GM12873 (cell line): ENCODE data around the gene FOSL2.

Experiments
- TF ChIP-seq, protein P1 (sequence below): IDR thresholded peaks from 2 replicates; pipeline ENCODE4 v1.5.1; 2012; ENCODE audit warnings: low read depth, mild to moderate bottlenecking, moderate library complexity, low read length, control low read depth; ENCODE audit not compliant: insufficient read depth; ENCODE audit errors: missing control alignments

The FOSL2 gene

DNA sequence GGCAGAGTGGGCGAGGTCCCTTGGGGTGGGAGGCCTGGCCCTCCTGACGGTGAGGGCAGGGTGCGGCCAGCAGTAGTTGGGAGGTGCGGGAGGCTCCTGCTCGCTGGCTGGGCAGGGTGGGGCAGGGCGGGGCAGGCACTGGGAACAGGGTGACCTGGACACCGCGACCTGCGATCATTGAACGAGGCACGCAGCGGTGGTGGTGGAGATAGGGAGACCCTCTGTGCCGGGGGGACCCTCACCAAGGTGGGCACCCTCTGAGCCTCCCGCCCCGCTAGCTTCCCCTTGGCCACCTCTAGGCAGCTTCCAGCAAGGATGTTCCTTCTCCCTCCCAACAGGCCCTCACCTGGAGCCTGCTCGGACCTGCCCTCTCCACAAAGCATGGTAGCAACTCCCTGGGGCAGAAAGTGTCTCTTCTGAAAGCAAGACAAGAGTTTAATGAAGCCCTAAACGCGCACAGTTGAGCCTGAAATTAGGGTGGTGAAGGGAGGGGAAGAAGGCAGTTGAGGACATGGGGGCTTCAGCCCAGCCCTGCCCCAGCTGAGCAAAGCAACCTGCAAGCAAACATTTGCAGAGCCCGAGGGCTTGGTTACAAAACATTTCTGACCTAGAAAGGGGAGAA is 15.4 kb upstream of the FOSL2 start:
- TF ChIP-seq, protein P1, sequence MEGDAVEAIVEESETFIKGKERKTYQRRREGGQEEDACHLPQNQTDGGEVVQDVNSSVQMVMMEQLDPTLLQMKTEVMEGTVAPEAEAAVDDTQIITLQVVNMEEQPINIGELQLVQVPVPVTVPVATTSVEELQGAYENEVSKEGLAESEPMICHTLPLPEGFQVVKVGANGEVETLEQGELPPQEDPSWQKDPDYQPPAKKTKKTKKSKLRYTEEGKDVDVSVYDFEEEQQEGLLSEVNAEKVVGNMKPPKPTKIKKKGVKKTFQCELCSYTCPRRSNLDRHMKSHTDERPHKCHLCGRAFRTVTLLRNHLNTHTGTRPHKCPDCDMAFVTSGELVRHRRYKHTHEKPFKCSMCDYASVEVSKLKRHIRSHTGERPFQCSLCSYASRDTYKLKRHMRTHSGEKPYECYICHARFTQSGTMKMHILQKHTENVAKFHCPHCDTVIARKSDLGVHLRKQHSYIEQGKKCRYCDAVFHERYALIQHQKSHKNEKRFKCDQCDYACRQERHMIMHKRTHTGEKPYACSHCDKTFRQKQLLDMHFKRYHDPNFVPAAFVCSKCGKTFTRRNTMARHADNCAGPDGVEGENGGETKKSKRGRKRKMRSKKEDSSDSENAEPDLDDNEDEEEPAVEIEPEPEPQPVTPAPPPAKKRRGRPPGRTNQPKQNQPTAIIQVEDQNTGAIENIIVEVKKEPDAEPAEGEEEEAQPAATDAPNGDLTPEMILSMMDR, result no peak

DNA sequence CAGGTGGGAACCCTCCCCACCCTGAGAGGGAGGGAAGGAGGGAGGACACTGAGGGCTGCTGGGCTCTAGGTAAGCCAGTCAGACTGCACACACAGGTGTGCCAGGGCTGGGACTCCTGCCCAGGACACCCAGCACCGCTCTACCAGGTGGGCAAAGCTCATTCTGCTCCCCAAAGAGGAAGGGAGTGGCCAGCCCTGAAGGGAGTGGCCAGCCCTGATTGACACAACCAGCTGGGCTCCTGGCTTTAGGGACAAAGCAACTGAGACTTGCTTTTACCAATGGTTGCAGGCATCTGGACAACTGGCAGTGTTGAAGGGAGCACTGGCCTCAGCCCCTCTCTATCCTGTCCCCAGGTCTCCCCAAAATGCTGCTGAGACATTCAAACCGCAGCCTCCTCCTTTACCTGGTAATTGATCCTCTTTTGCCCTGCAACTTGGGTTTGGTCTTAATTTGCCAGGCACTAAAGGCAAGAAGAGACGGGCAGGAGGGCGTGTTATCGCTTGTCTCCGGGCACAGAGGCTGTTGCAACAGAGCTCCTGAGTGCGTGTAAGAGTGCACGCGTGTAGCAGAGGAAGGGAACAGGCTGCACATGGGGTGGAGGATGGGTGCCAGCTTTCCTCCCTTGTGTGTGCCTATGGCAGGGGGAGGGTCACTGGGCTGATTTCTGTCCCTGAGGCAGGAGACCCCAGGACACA is 14.5 kb upstream of the FOSL2 start:
- TF ChIP-seq, protein P1, result no peak

DNA sequence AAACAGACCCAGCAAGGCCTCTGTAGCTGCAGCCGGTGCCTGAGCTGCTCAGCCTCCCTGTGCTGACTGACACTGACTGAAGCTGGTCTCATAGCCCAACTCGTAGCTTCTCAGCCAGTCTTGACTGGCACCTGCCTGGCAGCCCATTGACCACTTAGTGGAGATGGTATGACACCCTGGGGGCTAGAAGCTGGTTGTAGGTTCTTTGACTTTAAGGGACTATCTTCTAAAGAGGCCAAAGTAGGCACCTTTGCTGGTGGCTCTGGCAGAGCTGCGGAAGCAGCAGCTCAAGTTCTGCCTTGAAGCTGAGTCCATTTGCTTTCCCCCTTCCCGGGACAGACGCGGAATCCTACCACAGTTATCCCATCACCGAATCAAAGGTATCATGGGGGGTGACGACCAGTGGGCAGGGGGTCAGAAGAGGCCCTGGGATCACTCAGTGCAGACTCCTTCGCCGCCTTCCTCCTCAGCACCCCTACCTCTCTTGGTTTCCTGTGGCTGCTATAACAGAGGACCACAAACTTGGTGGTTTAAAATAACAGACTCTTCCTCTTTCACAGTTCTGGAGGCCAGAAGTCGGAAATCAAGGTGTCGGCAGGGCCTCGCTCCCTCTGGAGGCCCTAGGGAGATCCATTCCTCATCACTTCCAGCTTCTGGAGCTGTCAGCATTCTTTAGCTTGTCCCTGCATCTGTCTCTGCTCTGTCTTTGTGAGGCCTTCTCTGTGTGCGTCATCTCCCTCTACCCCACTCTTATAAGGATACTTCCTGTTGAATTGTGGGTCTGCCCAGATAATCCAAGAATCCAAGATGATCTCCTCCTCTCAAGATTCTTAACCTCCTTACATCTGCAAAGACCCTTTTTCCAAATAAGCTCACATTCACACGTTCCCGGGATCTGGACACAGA is 13.7 kb upstream of the FOSL2 start:
- TF ChIP-seq, protein P1, result no peak

DNA sequence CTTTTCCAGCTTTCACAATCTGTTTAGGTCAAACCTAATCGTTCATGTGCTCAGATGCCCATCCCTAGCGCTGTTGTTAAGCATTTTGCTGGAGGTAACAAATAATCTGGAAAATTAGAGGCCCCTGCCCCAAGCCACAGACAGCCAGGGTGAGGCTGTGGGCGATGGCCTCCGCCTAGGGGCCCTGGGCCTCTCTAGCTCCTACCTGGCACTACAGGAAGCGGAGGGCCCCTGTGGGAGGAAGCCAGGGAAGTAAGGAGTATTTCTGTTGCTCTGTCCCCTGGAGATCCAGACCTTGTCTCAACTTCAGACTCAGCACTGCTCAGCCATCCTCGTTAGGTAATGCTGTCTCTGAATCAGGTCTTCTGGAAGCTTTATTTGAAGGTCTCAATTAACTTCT is 12.4 kb upstream of the FOSL2 start:
- TF ChIP-seq, protein P1, result no peak

DNA sequence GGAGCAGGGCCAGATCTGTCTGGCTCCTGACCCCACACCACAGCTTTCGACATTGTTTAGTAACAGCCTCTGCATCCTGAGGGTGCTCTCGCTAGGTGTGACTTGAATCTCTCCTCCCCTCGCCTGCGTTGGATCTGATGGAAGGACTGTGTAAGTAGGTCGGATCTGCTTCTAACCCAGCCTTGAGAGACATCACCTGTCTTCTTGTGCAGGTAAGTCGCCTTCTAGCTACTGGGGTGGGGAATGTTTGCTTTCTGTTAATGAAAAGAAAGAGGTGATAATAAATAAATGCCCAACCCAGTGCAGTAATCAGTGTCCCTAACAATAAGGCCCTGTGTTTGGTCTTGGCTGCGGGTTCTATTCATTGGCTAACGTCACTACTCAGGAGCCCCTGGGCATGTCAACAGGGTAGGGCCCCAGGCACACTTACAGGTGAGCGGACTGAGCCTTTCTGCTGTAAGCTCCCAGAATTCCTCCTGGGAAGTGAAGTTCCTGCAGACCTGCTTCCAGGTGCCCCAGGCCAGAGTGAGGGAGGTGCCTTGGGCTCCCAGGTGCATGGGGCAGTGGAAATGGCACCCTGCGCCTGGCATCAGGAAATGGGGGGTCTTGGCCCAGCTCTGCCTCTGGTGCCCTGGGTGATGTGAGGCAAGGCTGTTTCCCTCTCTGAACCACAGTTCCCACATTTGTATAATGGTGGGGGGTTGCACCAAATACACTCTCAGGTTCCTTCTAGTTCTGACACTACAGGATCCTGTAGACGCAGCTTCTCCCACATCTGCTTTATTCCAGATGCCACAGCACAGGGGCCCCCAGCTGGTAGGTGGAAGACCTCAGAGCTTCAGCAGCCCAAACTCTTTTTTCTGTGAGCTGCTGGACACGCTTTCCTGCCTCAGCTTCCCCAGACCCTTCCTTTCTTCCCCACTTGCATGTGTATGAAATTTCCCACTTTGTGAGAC is 11.2 kb upstream of the FOSL2 start:
- TF ChIP-seq, protein P1, result no peak

DNA sequence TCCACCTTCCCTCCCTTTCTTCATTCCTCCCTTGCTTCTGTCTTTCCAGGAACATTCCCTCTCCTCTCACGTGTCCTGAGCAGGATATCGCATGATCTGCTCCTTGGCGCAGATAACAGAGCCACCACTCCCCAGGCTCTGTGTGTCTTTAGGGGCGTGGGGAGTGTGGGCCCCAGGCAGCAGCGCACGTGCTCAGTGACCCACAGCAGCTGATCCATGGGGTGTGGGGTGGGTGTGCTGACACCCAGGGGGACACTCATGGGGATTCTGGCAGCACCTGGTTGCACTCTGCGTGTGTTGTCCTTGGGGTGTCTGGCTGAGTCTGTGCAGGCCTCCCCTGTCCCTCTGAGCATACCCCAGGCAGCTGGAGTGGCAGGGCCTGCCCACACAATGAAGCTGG is 9.9 kb upstream of the FOSL2 start:
- TF ChIP-seq, protein P1, result no peak
